GM10847 (cell line): ENCODE results near the gene SMAD1.

Experiments used
- POLR2A ChIP-seq: IDR thresholded peaks from 2 replicates; pipeline ENCODE4 v1.6.1; 2011; ENCODE audit not compliant: insufficient read length; ENCODE audit errors: extremely low read depth

SMAD1 gene

DNA sequence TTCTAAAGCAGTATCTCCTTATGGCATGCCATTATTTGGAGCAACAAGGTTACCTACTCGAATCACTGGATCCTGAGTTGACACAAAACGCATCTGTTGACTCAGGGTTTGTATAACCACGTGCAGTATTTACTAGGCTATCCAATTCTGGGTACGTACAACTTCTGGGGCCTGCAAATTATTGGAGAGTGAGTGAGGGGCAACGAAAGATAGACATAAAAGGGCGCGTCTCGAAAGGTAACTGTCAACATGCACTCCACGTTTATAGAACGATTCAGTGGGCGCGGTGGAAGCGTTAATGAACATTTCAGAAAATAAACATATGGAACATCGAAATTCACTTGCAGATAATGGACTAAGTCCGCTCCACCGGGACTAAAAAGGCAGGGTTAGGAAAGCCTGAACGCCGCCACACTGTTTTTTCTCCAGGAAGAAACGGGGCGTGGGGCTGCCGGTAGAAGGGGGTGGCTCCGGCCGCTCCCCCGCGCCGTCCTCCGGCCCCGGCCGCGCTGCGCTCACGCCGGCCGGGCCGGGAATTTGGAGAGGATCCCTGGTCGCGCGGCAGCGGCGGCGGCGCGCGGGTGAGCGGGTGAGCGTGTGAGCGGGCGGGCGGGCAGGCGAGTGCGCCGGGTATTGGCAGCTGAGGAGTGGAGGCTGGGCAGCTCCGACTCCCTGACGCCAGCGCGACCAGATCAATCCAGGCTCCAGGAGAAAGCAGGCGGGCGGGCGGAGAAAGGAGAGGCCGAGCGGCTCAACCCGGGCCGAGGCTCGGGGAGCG is at the start of gene SMAD1:
Gene SMAD1, plus strand, starts transcription at position 690 of the 778 bp plus-strand sequence. CDS start 32,761 bp downstream, outside the sequence.
- no peak for TF ChIP-seq POLR2A

DNA sequence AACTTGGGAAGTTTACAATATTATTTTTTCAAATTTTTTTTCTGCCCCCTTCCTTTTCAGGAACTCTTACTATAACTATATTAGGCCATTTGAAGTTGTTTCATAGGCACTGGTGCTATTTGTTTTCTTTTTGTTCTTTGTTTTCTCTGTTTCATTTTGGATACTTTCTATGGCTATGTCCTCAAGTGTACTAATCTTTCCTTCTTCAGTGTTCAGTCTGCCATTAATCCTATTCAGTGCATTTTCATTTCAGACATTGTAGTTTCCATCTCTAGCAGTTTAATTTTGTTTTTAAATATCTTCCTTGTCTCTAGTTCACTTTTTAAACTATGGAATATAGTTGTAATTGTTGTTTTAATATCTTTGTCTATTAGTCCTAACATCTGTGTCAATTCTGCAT is 48.0 kb upstream of the SMAD1 start:
- no peak for TF ChIP-seq POLR2A

DNA sequence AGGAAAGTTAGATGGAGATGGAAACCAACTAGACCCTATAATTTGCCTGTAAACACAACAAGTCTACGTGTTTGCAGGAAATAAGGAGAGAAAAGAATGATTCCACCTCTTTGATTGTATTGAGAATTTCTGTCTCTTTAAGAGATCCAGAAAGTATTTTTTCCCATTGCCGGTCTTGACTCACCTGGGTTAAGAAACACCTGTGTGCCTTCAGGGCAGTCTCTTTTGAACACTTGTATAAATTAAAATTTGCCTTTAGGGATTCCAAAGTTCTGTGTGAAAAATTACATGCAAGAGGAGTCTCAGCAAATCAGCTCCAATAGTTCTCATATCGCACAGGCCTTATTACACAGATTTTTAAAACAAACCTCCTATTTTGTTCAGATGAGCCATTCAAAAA is 46.0 kb upstream of the SMAD1 start:
- no peak for TF ChIP-seq POLR2A

DNA sequence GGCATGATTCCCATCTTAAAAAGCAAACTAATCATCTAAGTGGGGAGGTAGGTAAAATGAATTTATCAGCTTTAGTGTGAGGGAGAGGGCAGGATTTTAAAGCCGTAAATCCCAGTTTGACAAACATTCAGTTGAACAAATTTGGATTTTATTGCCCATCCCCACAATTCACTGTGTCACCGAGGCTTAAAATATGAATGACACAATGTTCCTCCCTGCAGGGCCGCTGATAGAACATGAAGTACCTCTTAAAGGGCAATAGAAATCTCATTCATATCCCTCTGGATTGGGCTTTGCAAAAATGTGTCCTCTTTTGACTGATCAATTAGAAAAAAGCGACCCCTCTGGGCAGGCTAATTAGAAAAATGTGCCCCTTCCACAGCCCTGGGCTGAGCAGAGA is 45.5 kb upstream of the SMAD1 start:
- TF ChIP-seq POLR2A = no peak

DNA sequence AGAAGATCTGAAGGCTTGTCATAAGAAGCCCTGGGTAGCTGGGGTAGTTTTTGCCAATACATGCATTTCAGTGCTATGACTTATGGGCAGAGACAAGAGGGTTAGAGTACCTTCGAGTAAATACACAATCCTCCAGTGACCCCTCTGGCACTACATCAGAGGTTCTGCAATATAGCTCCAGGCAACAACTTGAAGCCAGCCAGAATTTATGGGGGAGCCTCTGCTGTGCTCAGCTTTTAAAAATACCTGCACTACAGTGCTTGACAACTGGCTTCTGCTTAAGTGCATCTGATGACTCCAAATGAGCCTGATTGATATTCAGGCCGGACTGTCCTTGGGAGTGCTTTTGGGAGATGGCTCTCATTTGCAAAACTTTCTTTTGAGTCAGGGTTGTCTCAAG is 44.9 kb upstream of the SMAD1 start:
- TF ChIP-seq POLR2A = no peak

DNA sequence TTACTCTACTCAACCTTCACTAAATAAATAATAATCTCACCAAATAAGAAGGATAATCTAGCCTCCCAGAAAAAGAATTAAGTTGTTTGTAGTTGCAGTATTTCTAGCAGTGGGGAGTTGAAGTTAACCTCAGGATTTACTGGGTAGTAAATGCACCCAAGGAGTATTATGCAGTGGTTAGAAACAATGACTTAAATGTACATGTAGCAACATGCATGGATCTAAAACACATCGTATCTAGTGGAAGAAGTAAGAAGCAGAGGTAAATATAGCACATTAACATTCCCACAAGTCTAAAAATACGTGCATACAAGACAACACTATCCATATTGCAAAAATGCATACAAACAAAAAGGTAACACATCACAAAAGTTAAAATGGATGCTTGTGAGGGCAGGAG is 44.2 kb upstream of the SMAD1 start:
- TF ChIP-seq POLR2A = no peak

DNA sequence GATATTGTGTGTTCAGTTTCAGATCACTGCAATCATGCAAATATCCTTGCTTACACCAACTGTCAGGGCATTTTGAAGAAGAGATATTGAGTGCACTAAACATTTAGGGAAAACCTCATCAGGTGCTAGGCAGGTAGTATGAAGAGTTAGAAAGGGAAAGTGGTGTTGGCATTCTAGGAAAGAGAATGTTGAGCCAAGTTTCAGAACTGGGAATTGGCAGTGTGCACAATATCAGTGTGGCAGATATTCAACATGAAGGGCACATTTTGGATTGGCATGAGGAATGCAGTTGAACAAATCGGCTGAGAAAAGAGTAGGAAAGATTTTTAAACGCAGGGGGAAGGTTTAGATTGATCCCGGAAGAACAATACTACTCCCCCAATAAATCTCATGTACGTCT is 43.4 kb upstream of the SMAD1 start:
- no peak for TF ChIP-seq POLR2A

DNA sequence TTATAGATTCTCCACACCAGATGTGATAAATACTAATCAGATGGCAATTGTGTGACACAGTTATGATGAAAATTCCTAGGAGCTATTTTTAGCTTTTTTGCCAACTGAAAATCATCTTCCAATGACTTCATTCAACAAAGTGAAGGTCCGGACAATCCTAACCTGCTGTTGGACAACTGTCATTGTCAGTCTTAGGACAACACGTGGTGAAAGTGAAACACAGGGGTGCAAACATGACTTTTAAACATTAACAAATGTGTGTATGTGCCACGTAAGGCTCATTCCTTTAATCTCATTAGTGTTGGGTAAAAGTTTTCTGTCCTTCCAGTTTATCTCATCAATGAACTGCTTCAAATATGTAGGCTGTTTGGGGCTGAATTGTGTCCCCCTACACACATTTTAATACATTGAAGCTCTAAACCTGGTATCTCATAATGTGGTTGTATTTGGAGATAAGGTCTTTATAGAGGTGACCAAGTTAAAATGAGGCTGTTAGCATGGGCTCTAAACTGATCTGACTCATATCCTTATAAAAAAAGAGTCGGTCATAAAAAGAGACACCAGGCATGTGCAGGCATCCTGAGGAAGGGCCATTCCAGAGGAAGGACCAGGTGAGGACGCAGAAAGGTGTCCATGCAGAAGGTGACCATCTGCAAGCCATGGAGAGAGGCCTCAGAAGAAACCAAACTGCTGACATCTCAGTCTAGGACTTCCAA is 41.2 kb upstream of the SMAD1 start:
- TF ChIP-seq POLR2A = no peak

DNA sequence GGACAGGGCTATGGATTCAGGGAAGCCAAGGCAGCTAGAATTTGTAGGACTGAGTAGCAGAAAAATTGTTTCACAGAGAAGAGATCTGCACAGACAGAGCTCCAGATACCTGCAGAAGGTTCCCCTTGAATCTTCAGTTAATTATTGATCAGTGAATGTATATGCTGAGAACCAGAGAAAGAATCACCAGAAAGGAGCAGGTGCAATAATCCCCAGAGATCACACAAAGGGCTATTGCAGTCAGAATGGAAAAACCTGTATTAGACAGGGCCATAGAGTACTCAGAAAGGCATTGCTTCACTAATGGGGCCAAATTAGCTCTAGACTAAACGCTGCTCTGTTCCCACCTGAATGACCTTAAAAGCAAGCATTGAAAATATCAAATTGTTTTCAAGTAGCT is 35.5 kb upstream of the SMAD1 start:
- no peak for TF ChIP-seq POLR2A

DNA sequence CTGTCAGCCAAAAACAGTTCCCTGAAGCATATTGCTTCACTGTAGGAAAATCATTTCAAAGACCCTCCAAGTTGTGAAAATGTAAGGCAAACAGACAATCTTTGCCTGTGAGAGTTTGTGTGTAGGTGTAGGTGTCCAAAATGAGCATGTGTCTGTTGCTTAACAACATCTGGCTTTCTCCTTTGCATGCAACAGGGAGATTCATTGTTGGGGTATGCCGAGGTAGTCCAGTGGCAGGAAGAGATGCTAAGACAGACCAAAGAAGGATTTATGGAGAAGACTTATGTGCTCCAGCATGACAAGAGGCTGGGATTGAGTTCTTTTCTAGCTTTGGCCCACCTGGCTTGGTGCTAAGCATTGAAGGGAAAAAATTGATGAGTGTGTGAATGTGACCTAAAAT is 29.8 kb upstream of the SMAD1 start:
- no peak for TF ChIP-seq POLR2A

DNA sequence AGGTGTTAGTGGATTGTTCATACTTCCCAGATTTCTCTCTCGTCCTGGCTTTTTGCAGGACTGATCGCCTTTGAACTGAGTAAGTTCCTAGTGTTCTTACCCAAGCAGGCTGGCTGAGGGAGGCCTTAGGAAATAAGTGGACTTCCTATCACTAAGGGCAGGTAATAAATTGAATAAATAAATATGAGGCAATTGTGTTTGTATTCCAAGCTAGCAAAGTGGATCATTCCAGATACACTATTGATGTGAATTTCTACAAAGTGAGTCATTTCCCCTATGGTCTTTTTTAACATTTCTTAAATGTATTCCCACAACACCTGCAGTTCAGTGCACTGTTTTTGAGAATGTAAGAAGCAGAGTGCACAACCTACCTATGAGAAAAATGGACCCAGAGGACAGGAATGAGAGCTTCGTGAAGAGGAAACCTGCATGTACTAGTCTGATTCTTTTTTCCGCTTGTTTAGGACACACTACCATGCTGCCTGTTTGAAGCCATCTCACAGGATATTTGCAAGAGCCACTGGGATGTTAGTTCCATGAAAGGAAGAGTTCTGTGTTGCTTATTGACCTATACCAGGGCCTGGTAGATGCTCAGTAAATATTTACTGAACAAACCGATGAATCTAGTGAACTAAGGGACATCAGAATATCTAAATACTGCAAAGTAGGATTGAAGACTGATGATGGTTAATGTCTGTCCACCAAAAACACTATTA is 29.0 kb upstream of the SMAD1 start:
- TF ChIP-seq POLR2A = no peak

DNA sequence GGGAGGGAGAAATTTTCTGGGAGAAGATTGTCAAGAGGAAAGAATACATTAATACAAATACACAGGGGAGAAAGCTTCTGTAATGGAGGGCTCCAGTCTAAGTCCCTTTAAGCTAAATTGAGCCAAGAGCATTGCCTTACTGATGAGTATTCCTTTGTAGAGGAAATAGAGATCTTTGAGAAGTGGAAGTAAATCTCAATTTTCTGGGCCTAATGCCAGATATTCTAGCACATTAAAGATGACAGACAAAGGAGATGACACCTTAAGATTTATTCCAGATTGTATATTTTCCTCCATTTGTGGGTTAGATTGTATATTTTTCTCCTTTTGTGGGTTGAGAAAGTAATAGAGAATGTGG is 28.5 kb upstream of the SMAD1 start:
- TF ChIP-seq POLR2A = no peak

DNA sequence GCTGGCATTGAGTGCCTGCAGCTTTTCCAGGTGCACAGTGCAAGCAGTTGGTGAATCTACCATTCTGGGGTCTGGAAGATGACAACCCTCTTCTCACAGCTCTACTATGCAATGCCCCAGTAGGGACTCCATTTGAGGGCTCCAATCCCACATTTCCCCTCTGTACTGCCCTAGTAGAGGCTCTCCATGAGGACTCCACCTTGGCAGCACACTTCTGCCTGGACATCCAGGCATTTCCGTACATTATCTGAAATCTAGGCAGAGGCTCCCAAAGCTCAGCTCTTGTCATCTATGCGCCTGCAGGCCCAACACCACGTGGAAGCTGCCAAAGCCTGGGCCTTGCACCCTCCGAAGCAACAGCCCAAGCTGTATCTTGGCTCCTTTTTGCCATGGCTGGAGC is 8.4 kb upstream of the SMAD1 start:
- no peak for TF ChIP-seq POLR2A

DNA sequence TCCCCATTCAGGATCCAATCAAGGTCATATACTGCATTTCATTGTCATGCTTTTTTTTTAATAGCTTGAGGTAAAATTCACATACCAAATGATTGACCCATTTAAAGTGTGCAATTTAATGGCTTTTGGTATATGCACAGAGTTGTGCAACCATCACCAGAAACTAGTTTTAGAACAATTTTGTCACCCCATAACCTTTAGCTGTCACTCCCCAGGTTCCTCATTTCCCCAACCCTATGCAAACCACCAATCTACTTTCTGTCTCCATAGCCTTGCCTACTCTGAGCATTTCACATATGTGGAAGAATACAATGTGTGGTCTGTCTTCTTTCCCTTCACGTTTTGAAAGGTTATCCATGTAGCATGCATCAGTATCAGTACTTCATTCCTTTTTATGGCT is 1.4 kb upstream of the SMAD1 start:
- no peak for TF ChIP-seq POLR2A

DNA sequence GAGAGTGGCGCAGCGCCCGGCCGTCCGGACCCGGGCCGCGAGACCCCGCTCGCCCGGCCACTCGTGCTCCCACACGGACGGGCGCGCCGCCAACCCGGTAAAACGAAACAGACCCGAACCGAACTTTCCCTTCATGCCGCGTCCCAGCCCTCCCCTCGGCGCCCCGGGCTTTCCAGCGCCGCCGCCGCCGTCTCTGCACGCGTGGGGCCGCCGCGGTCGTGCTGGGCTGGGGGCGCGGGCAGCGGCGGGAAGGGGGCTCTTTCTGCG is 222 bp downstream of the SMAD1 start:
- no peak for TF ChIP-seq POLR2A
